ENCODE measurements around the gene SEC24D.
"Not testable (repeated sequence)": the region's sequence is repeated elsewhere in the genome, so short reads cannot be mapped to it uniquely, and the experiment has no call there.

Gene SEC24D

DNA sequence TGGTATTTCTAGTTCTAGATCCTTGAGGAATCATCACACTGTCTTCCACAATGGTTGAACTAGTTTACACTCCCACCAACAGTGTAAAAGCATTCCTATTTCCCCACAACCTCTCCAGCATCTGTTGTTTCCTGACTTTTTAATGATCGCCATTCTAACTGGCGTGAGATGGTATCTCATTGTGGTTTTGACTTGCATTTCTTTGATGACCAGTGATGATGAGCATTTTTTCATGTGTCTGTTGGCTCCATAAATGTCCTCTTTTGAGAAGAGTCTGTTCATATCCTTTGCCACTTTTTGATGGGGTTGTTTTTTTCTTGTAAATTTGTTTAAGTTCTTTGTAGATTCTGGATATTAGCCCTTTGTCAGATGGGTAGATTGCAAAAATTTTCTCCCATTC lies 58.3 kb downstream of the SEC24D start:
- not testable (repeated sequence) for H3K4me3 Mint-ChIP-seq; H3K9me3 Mint-ChIP-seq; H3K4me1 Mint-ChIP-seq (ENCODE audit: low read depth); H3K27ac Mint-ChIP-seq; H3K27me3 Mint-ChIP-seq (ENCODE audit: low read depth)
- peaks cover 30% of the 10 kb centered on the region for H3K36me3 Mint-ChIP-seq (ENCODE audit: low read depth)

- not testable (repeated sequence) for H3K9me3 Mint-ChIP-seq; H3K27me3 Mint-ChIP-seq (ENCODE audit: low read depth); H3K27ac Mint-ChIP-seq; H3K4me1 Mint-ChIP-seq (ENCODE audit: low read depth); H3K4me3 Mint-ChIP-seq
- peaks cover 27% of the 10 kb centered on the region for H3K36me3 Mint-ChIP-seq (ENCODE audit: low read depth)
Measured at GRCh38 chr4:118776955-118777640, 58.8 kb downstream of the SEC24D start.

DNA sequence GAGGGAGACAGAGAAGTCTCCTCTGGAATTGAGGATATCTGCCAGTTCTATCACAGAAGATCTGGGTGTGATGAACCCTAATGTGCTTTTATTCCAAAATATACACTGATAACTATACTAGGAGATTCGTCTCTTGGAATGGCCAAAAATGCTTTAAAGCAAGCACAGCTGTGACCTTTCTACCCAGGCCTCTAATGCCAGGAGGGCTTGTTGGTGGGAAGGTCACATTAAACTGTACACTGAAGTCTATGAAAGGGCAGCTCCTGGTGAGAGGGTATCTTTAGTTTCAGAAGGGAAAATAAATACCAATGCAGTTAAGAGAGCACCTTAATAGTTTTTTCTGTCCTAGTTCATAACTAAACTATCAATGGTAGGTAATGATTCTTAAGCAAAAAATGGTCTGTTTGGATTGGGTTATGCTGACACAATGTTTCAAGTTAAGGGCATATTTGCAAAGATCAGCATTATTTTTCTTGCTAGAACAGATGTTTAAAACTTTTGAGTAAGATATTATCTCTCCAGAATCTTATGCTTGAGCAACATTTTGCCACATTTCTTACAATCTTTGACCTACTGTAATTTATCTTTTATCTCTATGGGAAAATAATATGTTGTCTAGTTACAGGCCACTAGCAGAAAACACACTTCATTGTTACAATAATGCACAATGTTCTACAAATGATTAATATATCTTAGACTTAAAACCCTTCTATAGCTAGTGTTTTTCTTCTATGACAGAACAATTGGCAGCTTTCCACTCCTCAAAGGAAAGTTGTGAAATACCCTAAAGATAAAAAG lies 59.6 kb downstream of the SEC24D start:
- no peaks in the 10 kb centered on the region for H3K27me3 Mint-ChIP-seq (ENCODE audit: low read depth)
- H3K27ac Mint-ChIP-seq = no peak overlapping the region
- no peak overlapping the region for H3K4me3 Mint-ChIP-seq
- no peaks in the 10 kb centered on the region for H3K4me1 Mint-ChIP-seq (ENCODE audit: low read depth)
- no peaks in the 10 kb centered on the region for H3K9me3 Mint-ChIP-seq
- H3K36me3 Mint-ChIP-seq (ENCODE audit: low read depth) = peaks cover 20% of the 10 kb centered on the region

DNA sequence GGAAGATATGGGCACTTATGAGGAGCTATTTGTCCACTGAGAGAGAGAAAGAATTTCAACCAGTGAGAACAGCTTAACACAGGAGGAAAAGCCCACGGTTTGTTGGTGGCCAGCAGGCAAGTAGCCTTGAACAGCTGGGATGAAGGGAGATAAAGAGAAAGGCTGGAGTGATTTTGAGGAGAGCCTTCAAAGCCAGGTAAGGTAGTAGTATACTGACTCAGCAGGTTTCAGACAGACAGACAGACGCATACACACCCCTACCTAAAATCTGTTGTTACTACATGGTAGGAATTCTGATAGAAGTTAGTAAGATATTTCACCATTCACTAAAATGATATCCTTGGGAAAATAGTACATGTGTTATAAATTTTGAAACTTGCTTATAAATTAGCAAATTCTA lies 60.5 kb downstream of the SEC24D start:
- Mint-ChIP-seq H3K4me1 (ENCODE audit: low read depth) (no peaks in the 10 kb centered on the region), H3K4me3 (no peak overlapping the region), H3K36me3 (ENCODE audit: low read depth) (peaks cover 16% of the 10 kb centered on the region), H3K27me3 (ENCODE audit: low read depth) (no peaks in the 10 kb centered on the region), H3K27ac (no peak overlapping the region), H3K9me3 (no peaks in the 10 kb centered on the region)

- no peaks in the 10 kb centered on the region for H3K4me1 Mint-ChIP-seq (ENCODE audit: low read depth)
- no peaks in the 10 kb centered on the region for H3K27me3 Mint-ChIP-seq (ENCODE audit: low read depth)
- peaks cover 12% of the 10 kb centered on the region for H3K36me3 Mint-ChIP-seq (ENCODE audit: low read depth)
- no peak overlapping the region for H3K4me3 Mint-ChIP-seq
- H3K9me3 Mint-ChIP-seq = no peaks in the 10 kb centered on the region
- H3K27ac Mint-ChIP-seq = no peak overlapping the region
Measured at GRCh38 chr4:118774989-118775388, 60.9 kb downstream of the SEC24D start.

DNA sequence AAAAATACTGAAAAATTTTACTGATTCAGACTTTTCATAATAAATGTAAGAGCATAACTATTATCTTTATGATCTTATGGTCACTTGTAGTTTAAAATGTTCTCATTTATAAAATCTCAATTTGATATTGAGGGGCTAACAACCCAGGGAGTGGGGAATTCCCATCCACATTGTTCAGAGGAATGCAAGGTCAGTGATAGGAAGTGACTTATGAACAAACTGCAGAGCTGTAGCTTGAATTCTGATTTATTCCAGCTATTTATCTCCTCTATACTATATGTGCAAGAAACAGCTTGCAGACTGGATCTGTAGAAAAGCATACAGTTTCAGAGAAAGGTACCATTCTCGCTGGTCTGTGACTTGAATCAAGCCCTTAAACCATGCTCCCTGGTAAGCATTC lies 61.6 kb downstream of the SEC24D start:
- no peaks in the 10 kb centered on the region for H3K4me1 Mint-ChIP-seq (ENCODE audit: low read depth)
- no peaks in the 10 kb centered on the region for H3K27me3 Mint-ChIP-seq (ENCODE audit: low read depth)
- H3K36me3 Mint-ChIP-seq (ENCODE audit: low read depth) = peaks cover 10% of the 10 kb centered on the region
- H3K9me3 Mint-ChIP-seq = no peaks in the 10 kb centered on the region
- no peak overlapping the region for H3K27ac Mint-ChIP-seq
- H3K4me3 Mint-ChIP-seq = no peak overlapping the region

GRCh38 chr4:118773429-118773792 lies 62.5 kb downstream of the SEC24D start:
- Mint-ChIP-seq H3K9me3 (no peaks in the 10 kb centered on the region), H3K27ac (no peak overlapping the region), H3K27me3 (ENCODE audit: low read depth) (no peaks in the 10 kb centered on the region), H3K36me3 (ENCODE audit: low read depth) (peaks cover 6% of the 10 kb centered on the region), H3K4me1 (ENCODE audit: low read depth) (no peaks in the 10 kb centered on the region), H3K4me3 (no peak overlapping the region)

- Mint-ChIP-seq H3K9me3 (no peaks in the 10 kb centered on the region), H3K27ac (no peak overlapping the region), H3K27me3 (ENCODE audit: low read depth) (no peaks in the 10 kb centered on the region), H3K36me3 (ENCODE audit: low read depth) (peaks cover 6% of the 10 kb centered on the region), H3K4me1 (ENCODE audit: low read depth) (no peaks in the 10 kb centered on the region), H3K4me3 (no peak overlapping the region)
Measured at GRCh38 chr4:118772767-118773428, 63.0 kb downstream of the SEC24D start.

GRCh38 chr4:118772081-118772766 lies 63.7 kb downstream of the SEC24D start:
- H3K9me3 Mint-ChIP-seq = no peaks in the 10 kb centered on the region
- no peaks in the 10 kb centered on the region for H3K27me3 Mint-ChIP-seq (ENCODE audit: low read depth)
- no peaks in the 10 kb centered on the region for H3K4me1 Mint-ChIP-seq (ENCODE audit: low read depth)
- H3K36me3 Mint-ChIP-seq (ENCODE audit: low read depth) = peaks cover 4% of the 10 kb centered on the region
- H3K4me3 Mint-ChIP-seq = no peak overlapping the region
- no peak overlapping the region for H3K27ac Mint-ChIP-seq

- no peak overlapping the region for H3K4me3 Mint-ChIP-seq
- H3K4me1 Mint-ChIP-seq (ENCODE audit: low read depth) = no peaks in the 10 kb centered on the region
- no peak overlapping the region for H3K27ac Mint-ChIP-seq
- peaks cover 11% of the 10 kb centered on the region for H3K36me3 Mint-ChIP-seq (ENCODE audit: low read depth)
- H3K9me3 Mint-ChIP-seq = no peaks in the 10 kb centered on the region
- no peaks in the 10 kb centered on the region for H3K27me3 Mint-ChIP-seq (ENCODE audit: low read depth)
Measured at GRCh38 chr4:118770741-118771187, 65.2 kb downstream of the SEC24D start.

GRCh38 chr4:118769161-118769560 lies 66.8 kb downstream of the SEC24D start:
- H3K27me3 Mint-ChIP-seq (ENCODE audit: low read depth) = no peaks in the 10 kb centered on the region
- no peaks in the 10 kb centered on the region for H3K9me3 Mint-ChIP-seq
- peaks cover 13% of the 10 kb centered on the region for H3K36me3 Mint-ChIP-seq (ENCODE audit: low read depth)
- no peaks in the 10 kb centered on the region for H3K4me1 Mint-ChIP-seq (ENCODE audit: low read depth)
- H3K27ac Mint-ChIP-seq = no peak overlapping the region
- H3K4me3 Mint-ChIP-seq = no peak overlapping the region

DNA sequence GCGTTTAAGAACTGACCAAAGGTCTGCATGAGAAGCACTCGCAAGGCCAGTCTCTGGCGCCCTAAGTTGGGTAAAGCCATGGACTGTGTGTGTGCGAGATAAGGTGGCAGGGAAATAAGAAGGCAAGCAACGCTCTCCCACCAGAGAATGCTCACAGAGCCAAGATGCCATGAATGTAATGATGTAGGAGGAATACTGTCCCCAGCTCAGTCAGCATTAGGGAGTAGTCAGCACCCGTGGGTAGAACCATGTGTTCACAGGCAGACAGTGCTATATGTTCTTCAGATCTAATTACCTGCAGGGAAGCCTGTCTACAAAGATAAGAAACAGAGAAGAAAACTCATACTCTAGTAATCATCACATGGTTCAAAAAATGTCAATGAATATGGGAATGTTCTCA lies 68.8 kb downstream of the SEC24D start:
- H3K27me3 Mint-ChIP-seq (ENCODE audit: low read depth) = no peaks in the 10 kb centered on the region

DNA sequence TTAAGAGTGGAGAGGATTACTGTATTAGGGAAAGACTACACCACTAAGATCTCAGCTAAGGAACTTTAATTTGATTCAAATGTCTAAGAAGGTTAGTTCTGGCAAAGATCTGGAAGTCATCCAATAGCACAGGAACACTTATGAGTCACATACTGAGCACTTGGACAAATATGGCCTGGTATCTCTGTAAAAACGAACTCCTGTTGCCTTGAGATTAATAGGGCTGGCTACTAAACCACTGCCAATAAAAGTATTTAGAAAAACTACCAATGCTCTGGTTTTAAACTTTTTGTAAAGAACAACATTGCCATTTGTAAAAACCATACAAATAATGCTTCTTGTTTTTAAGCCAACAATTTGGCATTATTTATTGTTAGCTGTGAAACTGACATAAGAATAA lies 70.5 kb downstream of the SEC24D start:
- Mint-ChIP-seq H3K4me1 (ENCODE audit: low read depth) (no peaks in the 10 kb centered on the region), H3K27ac (no peak overlapping the region), H3K4me3 (no peak overlapping the region), H3K9me3 (no peaks in the 10 kb centered on the region), H3K27me3 (ENCODE audit: low read depth) (no peaks in the 10 kb centered on the region), H3K36me3 (ENCODE audit: low read depth) (peaks cover 24% of the 10 kb centered on the region)

More for the DNA sequence above, 68.8 kb downstream of the SEC24D start:
- H3K9me3 Mint-ChIP-seq = no peaks in the 10 kb centered on the region
- H3K27ac Mint-ChIP-seq = no peak overlapping the region
- H3K36me3 Mint-ChIP-seq (ENCODE audit: low read depth) = peaks cover 20% of the 10 kb centered on the region
- no peak overlapping the region for H3K4me3 Mint-ChIP-seq
- no peaks in the 10 kb centered on the region for H3K4me1 Mint-ChIP-seq (ENCODE audit: low read depth)

GRCh38 chr4:118762730-118763477 lies 73.0 kb downstream of the SEC24D start:
- H3K36me3 Mint-ChIP-seq (ENCODE audit: low read depth) = peaks cover 28% of the 10 kb centered on the region
- H3K27ac Mint-ChIP-seq = no peak overlapping the region
- H3K4me1 Mint-ChIP-seq (ENCODE audit: low read depth) = peaks cover 9% of the 10 kb centered on the region
- no peaks in the 10 kb centered on the region for H3K9me3 Mint-ChIP-seq
- no peaks in the 10 kb centered on the region for H3K27me3 Mint-ChIP-seq (ENCODE audit: low read depth)
- no peak overlapping the region for H3K4me3 Mint-ChIP-seq
